GM13977 (cell line): ENCODE measurements around the gene IL18RAP.

Experiments used
- DNase-seq: peaks from one replicate; pipeline ENCODE4 v3.0.0; 2012; ENCODE audit warnings: low spot score
- in situ Hi-C: fragments of 300-500 bp; cut with MboI; formaldehyde crosslinking; loops from one replicate; pipeline ENCODE4 v1.12.0; 2022; ENCODE audit warnings: low sequenced_read_pairs, low pct_unique_long_range_greater_than_20kb, mixed read lengths, inconsistent platforms; ENCODE audit not compliant: unreplicated experiment
- TF ChIP-seq, protein P1 (sequence below): IDR thresholded peaks from 2 replicates; pipeline ENCODE4 v1.5.1; 2012; ENCODE audit warnings: mild to moderate bottlenecking, control low read depth; ENCODE audit not compliant: insufficient read depth; ENCODE audit errors: extremely low read depth, missing control alignments

IL18RAP gene

DNA sequence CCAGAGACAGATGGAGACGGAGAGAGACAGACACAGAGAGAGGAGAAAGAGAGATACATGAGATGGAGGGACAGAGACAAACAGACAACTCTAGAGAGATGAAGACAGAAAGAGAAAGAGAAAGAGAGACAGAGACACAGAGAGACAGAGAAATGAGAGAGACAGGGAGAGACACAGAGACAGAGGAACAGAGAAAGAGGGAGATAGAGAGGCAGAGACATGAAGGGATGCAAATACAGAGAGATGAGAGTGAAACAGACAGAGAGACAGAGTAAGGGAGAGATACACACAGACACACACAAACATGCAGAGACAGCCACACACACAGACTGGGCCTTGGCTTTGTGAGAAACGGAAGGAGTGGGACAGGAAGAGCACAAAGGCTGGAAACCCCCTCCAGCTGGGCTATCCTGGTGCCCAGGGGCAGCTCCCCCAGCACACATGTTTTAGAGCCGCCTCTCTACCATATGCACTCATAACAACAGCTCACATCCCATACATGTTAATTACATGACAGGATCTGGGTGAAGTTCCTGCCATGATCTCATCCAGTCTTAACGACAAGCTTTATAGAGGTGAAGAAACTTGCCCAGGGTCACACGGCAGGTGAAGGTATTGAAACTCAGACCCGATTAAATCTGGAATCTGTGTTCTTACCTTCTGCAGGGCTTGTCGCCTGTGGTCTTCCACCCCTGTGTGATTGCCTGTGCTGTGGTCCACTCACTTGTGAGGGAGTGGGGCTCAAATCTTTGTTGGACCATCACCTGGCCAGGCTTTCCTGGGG is 35.0 kb upstream of the IL18RAP start:
- in situ Hi-C loops: no loop called here

DNA sequence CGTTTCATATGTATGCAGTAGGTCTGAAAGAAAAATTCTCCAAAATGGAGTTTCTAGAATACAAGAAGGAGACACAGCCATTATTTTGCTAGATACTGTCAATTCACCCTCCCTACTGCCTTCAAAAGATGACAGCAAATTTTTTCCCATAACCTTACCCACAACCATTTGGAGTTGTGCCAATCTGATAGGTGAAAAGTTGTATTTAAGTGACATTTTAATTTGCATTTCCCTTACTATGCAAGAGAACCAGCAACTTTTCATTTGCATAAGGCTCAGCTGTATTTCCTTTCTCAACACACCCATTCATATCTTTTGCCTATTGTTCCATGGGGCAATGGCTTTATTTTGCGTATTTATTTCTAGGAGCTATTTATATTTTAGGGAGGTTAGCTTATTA is 31.4 kb upstream of the IL18RAP start:
- DNase-seq: no peak
- in situ Hi-C loops: no loop called here
- TF ChIP-seq, protein P1, sequence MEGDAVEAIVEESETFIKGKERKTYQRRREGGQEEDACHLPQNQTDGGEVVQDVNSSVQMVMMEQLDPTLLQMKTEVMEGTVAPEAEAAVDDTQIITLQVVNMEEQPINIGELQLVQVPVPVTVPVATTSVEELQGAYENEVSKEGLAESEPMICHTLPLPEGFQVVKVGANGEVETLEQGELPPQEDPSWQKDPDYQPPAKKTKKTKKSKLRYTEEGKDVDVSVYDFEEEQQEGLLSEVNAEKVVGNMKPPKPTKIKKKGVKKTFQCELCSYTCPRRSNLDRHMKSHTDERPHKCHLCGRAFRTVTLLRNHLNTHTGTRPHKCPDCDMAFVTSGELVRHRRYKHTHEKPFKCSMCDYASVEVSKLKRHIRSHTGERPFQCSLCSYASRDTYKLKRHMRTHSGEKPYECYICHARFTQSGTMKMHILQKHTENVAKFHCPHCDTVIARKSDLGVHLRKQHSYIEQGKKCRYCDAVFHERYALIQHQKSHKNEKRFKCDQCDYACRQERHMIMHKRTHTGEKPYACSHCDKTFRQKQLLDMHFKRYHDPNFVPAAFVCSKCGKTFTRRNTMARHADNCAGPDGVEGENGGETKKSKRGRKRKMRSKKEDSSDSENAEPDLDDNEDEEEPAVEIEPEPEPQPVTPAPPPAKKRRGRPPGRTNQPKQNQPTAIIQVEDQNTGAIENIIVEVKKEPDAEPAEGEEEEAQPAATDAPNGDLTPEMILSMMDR: no peak

More for the DNA sequence above, 35.0 kb upstream of the IL18RAP start:
- peak; percentile 64 for DNase-seq
- TF ChIP-seq, protein P1: no peak

DNA sequence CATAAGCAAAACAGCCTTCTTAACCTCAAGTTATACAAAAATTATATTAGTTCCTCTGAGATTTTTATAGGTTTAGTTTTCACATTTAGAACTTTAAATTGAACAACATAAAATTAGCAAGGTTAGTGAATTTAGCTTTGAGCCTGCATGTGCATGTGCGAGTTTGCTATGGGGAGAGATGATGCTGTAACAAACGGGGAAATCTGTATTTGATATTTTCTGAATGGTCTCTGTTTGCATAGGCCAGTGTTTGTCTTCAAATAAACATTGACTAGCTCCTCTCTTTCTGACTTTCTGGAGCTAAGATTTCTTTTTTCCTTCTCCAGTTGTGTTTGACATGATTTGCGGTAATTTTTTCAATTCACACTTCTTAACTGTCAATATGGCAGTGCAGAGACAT is 30.9 kb upstream of the IL18RAP start:
- no peak for DNase-seq
- TF ChIP-seq, protein P1: no peak
- in situ Hi-C loops: no loop called here

DNA sequence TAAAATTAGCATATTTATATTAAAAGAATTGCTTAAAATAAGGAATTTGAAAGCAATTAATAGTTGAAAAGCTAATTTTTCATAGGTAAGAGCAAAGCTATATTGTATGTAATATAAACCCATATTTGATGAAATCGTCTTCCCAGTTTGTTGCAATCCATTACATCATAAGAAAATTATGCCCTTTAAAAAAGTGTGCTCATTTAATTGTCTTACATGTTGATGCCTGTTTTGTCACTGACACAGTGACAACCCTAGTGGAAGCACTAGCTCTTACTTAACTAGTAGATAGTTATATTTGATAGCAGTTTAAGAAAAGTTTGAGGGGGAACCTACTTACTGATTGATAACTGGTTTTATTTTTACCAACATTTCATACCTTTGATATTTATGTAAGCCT is 30.0 kb upstream of the IL18RAP start:
- TF ChIP-seq, protein P1: no peak
- in situ Hi-C loops: no loop called here
- DNase-seq: no peak

DNA sequence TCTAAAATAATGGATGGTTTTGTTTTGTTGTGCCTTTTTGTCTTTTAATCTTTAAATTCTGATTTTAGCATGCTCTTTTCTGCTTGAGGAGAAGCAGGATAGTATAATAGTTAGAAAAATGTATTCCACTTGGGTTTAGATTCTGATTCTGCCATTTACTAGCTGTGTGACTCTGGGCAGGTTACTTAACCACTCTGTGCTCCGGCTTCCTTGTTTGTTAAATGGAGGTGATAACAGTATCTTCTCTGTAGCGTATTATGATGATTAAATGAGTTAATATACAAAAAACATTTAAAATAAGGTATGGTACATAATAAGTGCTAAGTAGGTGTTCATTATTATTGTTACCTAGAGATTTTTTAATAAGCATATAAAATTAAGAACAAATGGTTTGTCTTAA is 26.9 kb upstream of the IL18RAP start:
- DNase-seq: no peak
- in situ Hi-C loops: no loop called here
- TF ChIP-seq, protein P1: no peak

DNA sequence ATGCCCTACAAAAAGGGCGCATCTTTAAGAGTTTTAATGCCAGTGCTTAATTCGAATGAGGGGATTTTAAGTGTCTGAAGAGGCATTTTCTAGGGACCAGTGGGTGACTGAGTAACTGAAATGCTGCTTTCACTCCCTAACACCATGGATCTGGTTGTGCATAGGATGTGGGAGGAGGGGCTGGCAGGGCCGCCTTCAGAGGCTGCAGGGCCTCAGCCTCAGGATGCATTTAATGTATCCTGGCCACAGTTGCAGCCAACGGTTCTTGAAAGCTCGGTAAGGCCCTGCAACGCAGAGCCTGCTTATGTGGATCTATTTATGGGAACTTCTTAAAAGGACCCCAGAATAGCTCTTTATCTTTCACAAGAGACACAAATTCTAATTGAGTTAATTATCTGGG is 25.8 kb upstream of the IL18RAP start:
- TF ChIP-seq, protein P1: no peak
- in situ Hi-C loops: no loop called here
- DNase-seq: no peak
